HG03354 (cell line): ENCODE results near the gene ASB1.
"Not testable (repeated sequence)": the region's sequence is repeated elsewhere in the genome, so short reads cannot be mapped to it uniquely, and the experiment has no call there.

ENCODE experiments used
- ATAC-seq: cut with Tn5 transposase; IDR thresholded peaks from one replicate; pipeline ENCODE4 v1.9.1; 2021; ENCODE audit warnings: mild to moderate bottlenecking; ENCODE audit not compliant: unreplicated experiment, poor library complexity, severe bottlenecking

Gene ASB1

DNA sequence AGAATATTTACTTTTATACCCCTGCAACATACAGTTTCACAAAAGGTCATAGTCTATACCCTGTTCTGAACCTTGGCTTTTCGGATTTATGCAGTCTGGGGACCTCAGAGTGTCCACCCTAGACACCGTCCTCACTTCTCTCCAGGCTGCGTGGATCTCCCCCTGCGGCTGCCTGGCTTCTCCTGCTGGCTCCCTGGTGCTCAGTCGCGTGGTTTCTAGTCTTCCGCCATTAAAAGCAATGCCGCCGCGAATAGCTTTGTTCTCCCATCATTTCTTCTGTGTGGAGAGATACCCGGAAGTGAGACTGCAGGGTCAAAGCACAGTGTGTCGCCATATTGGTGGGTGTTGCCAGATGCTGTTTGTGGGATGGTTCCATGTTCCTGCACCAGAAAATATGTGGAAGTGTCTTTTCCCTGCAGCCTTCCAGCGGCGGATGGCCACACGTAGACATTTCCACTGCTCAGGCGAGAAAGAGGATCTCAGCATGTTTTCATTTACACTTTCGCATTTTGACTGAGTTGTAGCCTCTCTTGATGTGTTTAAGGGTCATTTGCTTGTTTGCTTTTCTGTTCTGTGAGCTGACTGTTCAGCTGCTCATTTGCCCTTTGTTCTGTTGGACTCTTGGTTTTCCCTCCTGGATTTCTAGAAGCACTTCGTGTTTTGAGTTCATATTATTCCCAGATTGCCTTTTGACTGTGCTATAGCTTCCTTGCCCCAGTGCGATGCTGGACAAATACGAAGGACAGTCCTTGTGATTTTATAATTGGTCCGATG is 22.9 kb upstream of the ASB1 start:
- ATAC-seq, result no peak

DNA sequence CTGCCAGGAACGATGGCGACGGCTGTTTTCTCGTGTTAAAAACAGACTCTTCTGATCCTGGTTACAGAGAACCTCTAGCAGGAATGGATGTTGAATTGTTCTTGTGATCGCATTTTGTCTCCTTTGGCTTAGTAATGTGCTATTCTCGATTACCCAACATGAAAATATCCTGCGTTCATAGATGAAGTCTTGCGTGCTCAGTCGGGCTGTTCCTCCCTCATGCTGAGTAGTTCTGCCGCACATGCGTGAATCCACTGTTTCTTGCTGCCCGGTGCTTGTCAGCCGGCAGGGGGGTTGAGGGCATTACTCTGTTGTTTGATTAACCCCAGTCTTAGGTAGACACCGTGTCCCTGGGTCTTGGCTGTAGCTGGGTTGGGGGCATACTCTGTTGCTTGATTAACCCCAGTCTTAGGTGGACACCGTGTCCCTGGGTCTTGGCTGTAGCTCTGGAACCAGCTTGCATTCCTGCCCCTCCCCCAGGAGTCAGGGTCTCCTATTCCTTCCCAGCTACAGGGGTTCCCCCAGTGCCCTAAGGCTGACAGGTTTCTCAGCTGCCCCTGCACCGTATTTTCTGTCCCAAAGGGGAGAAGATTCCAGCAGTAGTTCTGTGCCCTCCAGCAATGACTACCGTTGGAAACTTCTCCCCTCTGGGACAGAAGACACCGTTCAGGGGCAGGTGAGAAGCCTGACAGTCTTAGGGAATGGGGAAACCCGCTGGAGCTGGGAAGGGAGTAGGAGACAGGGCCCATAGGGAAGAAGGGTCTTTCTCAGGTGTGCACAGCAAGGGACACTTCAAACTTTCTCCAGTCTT is 22.1 kb upstream of the ASB1 start:
- ATAC-seq, result no peak

- ATAC-seq, result not testable (repeated sequence)
Observed at GRCh38 chr2:238405217-238405555, 21.5 kb upstream of the ASB1 start.

DNA sequence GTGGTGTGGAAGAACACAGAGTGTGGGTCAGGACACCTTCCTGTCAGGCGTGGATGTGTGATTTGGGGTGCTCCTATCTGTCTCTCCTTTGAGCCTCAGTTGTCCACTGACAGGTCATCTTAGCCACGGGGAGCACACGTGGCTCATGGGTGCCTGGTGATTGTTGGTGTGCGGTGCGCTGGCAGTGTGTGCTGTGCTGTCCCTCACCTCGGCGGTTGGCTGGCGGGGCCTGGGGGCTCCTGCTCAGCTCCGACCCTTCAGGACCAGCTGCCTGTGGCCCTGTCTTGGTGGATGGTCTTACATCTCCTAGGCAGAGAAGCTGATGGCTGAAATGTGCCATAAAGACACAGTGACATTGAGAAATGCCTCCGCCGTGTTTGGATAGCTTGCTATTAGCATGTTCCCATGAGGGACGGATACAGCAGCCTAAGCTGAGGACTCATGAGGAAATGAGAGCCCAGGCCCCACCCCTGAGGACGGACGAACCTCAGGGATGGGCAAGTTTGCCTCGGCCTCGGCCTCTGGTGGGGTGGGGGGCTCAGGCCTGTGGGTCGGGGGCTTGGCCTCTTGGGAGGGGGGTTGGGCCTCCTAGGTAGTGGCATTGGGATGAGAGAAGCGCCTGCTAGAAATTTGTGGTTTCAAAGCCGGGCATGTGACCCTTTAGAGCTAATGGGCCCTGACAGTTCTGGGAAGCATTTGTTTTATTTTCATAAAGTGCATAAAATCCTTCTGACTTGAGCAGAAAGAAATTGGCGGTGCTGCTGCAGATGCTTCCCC is 20.3 kb upstream of the ASB1 start:
- ATAC-seq, result no peak

- no peak for ATAC-seq
Observed at GRCh38 chr2:238406998-238407285, 19.8 kb upstream of the ASB1 start.

DNA sequence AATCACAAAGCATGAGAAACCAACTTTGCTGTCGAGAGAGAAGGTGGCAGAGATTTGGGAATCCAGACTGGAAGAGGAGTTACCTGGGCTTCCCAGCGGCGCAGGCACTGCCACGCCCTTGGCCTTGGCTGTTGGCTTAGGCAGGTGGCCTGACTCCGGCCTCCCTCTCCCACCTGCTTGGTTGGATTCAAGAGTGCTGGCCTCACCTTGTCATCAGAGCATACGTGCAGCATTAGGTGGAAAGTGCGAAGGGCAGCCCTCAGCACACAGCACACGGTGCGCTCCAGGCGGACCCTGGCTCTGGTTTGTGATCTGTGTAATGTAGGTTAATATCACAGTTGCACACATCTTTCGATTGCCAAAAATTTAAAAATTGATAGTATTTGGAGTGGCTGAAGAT is 19.2 kb upstream of the ASB1 start:
- ATAC-seq, result no peak

- ATAC-seq, result no peak
Observed at GRCh38 chr2:238408615-238409340, 17.9 kb upstream of the ASB1 start.

DNA sequence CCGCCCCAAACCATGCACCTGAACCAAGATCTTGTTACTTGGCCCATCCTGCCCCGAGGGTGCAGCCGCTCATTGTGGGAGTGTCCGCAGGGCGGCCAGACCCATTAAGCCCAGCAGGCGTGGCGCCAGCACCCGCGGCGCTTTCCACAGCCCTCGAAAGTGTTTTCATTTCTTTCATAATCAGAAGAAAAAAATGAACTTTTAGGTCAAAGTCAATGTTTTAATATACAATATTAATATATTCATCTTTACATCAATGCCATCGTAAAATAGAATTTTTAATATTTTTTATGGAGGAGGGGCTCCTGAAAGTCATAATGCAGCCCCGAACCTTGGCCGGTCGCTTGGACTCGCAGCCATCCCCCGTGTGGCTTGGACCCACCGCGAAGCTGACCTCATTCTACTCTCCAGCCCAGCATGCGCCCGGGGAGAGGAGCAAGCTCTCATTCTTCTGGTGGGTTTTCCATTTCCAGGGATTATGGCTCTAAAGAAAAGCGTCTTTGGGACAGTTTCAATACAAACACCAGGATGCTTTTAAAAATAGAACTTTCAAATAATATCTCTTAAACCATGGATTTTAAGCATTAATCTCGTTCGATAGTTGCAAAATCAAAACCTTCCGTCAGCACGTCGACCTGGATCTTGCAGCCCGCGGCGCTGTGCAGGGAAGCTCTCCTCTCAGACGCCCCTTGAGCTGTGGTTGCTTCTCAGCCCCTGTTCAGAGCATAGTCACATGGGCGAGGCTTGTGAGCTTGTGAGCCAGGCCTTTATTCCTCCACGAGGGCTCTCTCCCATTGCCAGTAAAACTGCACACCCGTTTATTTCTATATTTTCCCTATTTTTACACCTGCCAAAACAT is 17.2 kb upstream of the ASB1 start:
- ATAC-seq, result no peak

GRCh38 chr2:238412067-238412767 is 14.5 kb upstream of the ASB1 start:
- no peak for ATAC-seq

DNA sequence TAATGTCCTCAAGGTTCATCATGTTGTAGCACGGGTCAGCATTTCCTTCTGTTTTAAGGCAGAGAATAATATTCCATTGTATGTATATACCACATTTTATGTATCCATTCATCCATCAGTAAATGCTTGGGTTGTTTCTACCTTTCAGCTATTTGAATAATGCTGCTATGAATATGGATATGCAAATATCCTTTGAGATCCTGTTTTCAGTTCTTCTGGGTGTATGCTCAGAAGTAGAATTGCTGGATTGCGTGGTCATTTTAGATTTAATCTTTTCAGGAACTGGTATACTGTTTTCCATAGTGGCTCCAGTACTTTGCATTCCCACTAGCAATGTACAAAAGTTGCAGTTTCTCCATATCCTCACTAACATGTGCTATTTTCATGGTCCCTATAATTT is 13.4 kb upstream of the ASB1 start:
- no peak for ATAC-seq

GRCh38 chr2:238415036-238415764 is 11.5 kb upstream of the ASB1 start:
- ATAC-seq, result no peak

DNA sequence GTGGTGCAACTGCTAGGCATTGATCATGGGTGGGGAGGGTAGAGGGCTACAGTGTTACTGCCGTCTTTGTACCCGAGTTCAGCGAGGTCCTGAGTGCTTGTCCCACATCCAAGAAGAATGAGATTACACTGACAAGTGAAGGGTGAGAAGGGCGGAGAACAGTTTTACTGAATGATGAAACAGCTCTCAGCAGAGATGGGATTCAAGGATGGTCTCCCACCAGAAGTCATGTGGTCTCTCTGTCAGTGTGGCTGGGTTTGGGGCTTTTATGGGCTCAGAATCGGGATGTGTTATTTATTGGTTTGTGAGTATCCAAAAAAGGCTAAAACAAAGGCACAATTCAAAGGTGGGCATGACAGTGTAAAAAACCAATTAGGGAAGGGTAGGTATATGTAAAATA is 10.8 kb upstream of the ASB1 start:
- ATAC-seq, result no peak

DNA sequence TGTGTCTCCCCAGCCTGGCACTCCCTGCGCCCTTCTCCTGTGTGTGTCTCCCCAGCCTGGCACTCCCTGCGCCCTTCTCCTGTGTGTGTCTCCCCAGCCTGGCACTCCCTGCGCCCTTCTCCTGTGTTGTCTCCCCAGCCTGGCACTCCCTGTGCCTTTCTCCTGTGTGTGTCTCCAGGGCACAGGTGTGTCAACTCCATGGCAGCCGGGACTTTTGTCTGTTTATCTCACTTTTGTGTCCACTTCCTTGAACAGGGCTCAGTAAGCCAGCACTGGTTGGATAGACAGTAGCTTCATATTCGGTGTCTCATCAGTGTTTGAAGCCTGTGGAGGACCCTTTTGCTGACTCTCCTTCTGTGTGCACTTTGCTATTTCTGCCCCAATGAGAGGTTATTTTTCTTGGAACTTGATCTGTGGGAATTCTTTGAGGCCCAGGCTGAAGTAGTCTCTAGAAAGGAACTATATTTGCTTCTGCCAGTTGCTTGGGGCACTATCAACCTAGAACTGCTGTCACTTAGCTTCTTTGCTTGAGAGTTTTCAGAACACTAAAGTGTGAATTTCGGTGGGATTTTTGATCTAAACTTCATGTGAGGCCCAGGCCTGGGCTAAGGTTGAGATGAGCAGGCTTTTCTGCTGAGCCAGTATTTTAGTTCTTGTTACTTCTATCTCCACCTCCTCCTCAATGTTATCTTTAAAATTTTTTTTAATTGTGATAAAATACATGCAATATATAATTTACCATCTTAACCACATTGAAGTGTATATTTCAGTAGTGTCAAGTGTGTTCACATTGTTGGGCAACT is 8.3 kb upstream of the ASB1 start:
- ATAC-seq, result no peak

GRCh38 chr2:238418999-238419546 is 7.7 kb upstream of the ASB1 start:
- no peak for ATAC-seq

DNA sequence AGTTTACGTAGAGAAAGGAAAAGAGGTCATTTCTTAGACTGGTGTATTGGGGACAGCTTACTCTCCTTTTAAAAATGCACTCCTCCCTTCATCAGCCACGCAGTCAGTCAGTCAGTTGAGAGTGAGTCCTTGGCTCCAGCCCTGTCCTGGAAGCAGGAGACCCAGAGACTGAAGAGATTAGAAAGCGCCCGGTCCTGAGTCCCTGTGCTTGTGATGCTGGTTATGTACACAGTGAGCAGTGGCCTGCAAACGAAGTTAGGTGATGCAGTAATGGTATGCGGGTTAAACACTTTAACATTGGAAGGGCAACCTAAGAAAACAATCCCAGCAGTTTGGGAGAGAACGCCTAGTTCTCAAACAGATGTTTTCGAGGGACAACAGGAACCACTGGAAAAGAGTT is 6.3 kb upstream of the ASB1 start:
- no peak for ATAC-seq

DNA sequence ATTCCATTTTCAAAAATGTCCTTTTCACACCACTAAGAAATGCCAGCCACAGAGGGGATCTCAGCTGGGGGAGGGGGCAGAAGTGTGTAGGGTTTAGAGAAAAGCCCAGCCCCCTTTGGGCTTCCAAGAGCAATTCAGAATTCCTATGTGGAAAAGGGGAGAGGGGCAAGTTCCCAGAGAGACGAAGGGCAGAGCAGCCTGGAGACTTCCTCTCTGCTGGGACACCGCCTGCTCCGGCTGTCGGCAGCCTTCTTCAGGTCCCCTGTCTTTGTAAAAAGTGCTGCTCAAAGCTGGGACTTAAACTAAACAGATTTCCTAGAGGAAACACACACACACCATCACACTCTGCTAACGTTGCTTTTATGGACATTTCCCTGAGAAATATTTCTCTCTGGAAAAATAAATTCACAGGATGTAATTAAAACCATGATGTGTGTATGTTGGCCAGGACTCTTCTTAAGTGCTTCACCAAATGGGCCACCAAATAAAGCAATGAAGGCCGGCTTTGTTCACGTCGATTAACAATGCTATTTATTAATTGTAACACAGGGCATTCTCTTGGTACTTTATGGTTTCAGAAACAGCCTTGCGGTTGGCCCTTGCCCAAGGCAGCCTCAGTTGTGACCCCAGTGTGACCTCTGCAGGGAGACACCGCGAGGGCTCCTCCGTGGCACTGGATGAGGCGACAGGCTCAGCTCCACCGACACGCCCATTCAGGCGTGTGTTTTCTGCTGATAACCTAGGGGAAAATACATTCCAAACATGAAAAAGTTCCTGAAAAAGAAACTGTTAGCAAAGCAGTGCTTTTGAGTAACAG is 5.6 kb upstream of the ASB1 start:
- ATAC-seq, result no peak
